ENCODE results near the gene ARL14EP. TPM values are rescaled to one million over a fixed set of nuclear protein-coding genes. Genes with fewer than 3 reads are reported as not detected.

The ARL14EP gene
- total and polyA plus RNA-seq, 2 donors (not counting 3 experiments of a cell fraction or from before 2014, with no cell fraction given): 9.6 to 16.7 TPM

- dilution Hi-C loops (cut with MboI; ENCODE audit: extremely low pct_ligation_motif_present, low sequenced_read_pairs) (no loop called here), intact Hi-C loops (cut with micrococcal nuclease) (no loop called here)
- FAIRE-seq: no peak
Observed at GRCh38 chr11:30310623-30311022, 12.3 kb upstream of the ARL14EP start.

More at GRCh38 chr11:30310623-30311022, 12.3 kb upstream of the ARL14EP start:
- H3K36me3 ChIP-seq (ENCODE audit: control insufficient read depth in 2 of 2, extremely low read depth in 1 of 2, insufficient read depth in 2 of 2, low read length in 2 of 2): no peaks in the 10 kb centered on the region
- no peaks in the 10 kb centered on the region for H3K9me1 ChIP-seq (replicated peaks; ENCODE audit: control insufficient read depth, extremely low read depth, insufficient read depth, low read length)
- H3K9me3 ChIP-seq (replicated peaks; ENCODE audit: control insufficient read depth, insufficient read depth, low read length): no peaks in the 10 kb centered on the region
- no peaks in the 10 kb centered on the region for H3K4me1 ChIP-seq (ENCODE audit: control insufficient read depth, extremely low read depth, insufficient read depth, low read length)
- no peaks in the 10 kb centered on the region for H3K79me2 ChIP-seq (ENCODE audit: control insufficient read depth, insufficient read depth, low read length)
- H3K27ac ChIP-seq (ENCODE audit: insufficient read depth, low read depth, low read length): no peak overlapping the region
- POLR2A ChIA-PET: interaction anchor here (1.2 kb wide), 1 partner anchor 12 kb away, joined by 3 read pairs; the partner anchor contains the start of gene ARL14EP
- no peaks in the 10 kb centered on the region for H4K20me1 ChIP-seq (replicated peaks; ENCODE audit: control insufficient read depth, extremely low read depth, insufficient read depth, low read length)
- TF ChIP-seq MAX (IDR thresholded peaks at IDR 0.05; ENCODE audit: insufficient read depth, insufficient read length): no peak
- no peak for TF ChIP-seq GATA2 (IDR thresholded peaks at IDR 0.05; ENCODE audit: insufficient read depth, insufficient read length, low read depth, low read length)
- TF ChIP-seq EZH2 (IDR thresholded peaks at IDR 0.05; ENCODE audit: borderline replicate concordance, low read depth, low read length, severe bottlenecking): no peak
- no peak for TF ChIP-seq POLR2AphosphoS5 (IDR thresholded peaks at IDR 0.05; ENCODE audit: insufficient read depth, low read depth, low read length)
- TF ChIP-seq MYC (IDR thresholded peaks at IDR 0.05; ENCODE audit: low read depth, low read length): no peak
- no peak for TF ChIP-seq POLR2A (IDR thresholded peaks at IDR 0.05; ENCODE audit: low read depth, low read length)
- no peak for TF ChIP-seq CTCF (IDR thresholded peaks at IDR 0.05; ENCODE audit: extremely low read depth in 1 of 2, insufficient read depth in 1 of 2, low read depth in 1 of 2, low read length in 2 of 2)
- no peak for TF ChIP-seq JUN (IDR thresholded peaks at IDR 0.05; ENCODE audit: borderline replicate concordance, insufficient read depth, insufficient read length, low read depth)
- TF ChIP-seq FOS (IDR thresholded peaks at IDR 0.05; ENCODE audit: borderline replicate concordance, insufficient read depth, low read length): no peak
- no peak for DNase-seq (ENCODE audit: low read depth, low spot score)
- no TSS peak for BruUV-seq (replicated peaks)
- H3K9ac ChIP-seq (replicated peaks; ENCODE audit: extremely low read depth, insufficient read depth, low read length): no peak overlapping the region
- H3K27me3 ChIP-seq (ENCODE audit: control insufficient read depth in 2 of 2, insufficient read depth in 2 of 2, low read length in 2 of 2): peaks cover 0 to 10% of the 10 kb centered on the region in 2 experiments
- CTCF ChIA-PET: no interaction called here
- no peak overlapping the region for H3K4me2 ChIP-seq (ENCODE audit: insufficient read depth, low read length)
- H3K4me3 ChIP-seq (replicated peaks in 1 of 3; ENCODE audit: insufficient read depth in 1 of 3, low read depth in 1 of 3, low read length in 3 of 3): no peak overlapping the region
- H2AFZ ChIP-seq (ENCODE audit: low read depth, low read length): no peak overlapping the region
